Measurements from ENCODE around the gene TRMT13.

DNA sequence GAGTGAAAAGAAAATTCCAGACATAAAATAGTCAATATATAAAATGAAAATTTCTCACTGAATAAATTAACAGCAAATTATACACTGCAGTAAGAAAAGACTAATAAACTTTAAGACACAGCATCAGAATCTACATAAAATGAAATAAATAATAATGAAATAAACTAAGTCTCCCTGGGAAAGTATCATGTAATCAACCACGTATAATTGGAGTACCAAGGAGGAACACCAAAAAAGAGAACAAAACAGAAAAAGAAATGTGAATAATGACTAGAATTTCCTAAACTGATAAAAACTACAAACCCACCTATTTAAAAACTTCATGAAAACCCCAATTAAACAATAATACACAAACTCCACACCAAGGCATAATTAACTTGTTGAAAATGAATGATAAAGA is 43.9 kb upstream of the TRMT13 start:
- TF ChIP-seq CTCF (IDR thresholded peaks at IDR 0.05) (no peak), EZH2 (IDR thresholded peaks at IDR 0.05) (no peak)
